HG03039 (cell line): ENCODE measurements around the gene CCDC88B.

Source experiments
- ATAC-seq: cut with Tn5 transposase; IDR thresholded peaks from one replicate; pipeline ENCODE4 v1.9.1; 2021; ENCODE audit warnings: mild to moderate bottlenecking, moderate library complexity; ENCODE audit not compliant: unreplicated experiment

Gene CCDC88B

DNA sequence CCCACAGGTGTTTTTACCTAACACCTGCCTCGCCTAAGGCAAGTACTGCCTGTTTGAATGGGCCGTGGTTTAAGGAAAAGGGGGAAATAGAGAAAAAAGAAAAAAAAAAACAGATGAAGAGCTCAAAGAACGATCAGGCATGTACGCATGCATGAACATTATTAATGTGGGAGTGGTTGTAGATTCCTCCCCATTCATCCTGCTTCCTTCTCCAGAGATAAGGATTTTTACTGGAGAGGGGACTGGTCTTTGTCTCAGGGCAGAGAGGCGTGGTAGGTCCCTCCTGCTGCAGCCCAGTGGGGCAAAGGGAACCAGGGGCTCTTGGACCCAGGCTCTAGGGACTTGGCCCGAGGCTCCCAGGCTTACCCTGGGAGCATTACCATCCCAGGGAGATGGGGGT is 42.0 kb downstream of the CCDC88B start:
- no peak for ATAC-seq

DNA sequence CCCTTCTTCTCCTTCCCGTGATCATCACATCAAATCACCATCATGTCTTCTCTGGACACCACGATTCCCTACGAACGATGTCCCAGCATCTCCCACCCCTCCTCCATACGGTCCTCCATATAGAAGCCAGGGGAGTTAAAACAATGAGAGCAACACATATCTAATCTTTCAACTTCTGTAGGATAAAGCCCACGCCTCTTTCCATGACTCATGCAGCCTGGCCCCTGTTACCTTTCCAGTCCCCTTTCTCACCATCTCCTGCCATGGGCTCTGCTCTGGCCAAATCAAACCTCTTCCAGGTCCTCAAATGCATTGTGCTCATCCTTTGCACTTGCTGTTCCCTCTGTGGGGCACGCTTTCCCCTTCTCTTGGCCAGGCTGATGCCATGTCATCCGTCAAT is 42.6 kb downstream of the CCDC88B start:
- no peak for ATAC-seq

DNA sequence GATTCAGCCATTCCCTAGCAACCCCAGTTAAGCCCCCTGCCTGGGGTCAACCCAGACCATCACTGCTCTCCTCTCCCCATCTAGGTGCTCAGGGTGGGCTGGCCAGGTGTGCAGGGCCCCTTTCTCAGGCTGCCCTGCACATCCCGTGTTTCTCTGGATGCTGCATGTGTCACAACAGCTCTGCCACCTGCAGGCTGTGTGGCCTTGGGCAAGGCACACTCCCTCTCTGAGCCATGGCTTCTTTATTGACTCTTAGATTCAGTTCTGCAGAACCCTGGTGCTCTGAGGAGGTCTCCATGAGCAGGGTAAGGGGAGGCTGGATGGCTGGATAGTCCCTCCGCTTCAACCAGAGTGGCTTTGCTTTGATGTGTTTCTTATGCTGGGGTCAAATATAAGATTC is 43.6 kb downstream of the CCDC88B start:
- no peak for ATAC-seq

- no peak for ATAC-seq
Observed at GRCh38 chr11:64384028-64384737, 44.2 kb downstream of the CCDC88B start.

DNA sequence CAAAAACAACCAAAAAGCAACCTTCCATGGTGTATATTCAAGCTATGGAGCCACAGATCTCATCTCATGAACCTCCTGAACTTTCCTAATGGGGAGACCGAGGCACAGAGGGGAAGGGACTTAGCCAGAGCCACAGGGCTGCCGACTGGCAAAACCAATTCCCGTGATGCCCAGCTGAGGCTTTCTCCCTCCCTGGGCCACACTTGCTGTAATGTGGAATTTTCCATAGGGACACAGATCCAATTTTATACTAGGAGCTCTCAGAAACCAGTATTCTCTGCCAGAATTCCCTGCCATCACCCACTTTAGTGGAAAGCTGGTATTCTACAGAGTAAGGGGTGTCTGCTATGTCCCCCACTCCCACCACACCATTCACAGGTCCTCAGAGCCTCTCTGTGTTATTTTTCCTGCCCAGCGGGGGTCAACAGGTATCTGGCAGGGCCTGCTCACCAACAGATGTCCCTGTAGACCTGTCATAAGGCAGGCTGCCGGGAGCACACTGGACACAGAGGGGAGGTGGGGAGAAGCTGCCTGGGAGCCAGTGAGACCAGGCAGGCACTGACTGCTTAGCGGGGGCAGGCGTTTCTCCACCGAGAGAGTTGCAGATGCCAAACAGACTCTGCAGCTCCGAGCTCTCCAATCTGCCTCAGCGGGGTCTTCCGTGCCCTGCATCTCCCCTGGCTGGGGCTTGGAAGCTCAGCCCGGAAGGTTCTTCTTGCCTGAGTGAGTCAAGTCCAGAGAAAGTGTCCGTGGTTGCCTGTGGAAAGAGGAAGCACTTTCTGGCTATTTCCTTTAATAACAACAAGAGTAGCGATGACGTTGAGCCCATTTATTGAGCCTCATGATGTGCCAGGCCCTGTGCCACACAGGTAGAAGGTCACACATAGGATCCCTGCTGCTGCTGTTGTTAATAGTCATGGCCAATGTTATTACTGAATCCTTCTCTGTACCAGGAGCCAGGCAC is 45.3 kb downstream of the CCDC88B start:
- no peak for ATAC-seq

DNA sequence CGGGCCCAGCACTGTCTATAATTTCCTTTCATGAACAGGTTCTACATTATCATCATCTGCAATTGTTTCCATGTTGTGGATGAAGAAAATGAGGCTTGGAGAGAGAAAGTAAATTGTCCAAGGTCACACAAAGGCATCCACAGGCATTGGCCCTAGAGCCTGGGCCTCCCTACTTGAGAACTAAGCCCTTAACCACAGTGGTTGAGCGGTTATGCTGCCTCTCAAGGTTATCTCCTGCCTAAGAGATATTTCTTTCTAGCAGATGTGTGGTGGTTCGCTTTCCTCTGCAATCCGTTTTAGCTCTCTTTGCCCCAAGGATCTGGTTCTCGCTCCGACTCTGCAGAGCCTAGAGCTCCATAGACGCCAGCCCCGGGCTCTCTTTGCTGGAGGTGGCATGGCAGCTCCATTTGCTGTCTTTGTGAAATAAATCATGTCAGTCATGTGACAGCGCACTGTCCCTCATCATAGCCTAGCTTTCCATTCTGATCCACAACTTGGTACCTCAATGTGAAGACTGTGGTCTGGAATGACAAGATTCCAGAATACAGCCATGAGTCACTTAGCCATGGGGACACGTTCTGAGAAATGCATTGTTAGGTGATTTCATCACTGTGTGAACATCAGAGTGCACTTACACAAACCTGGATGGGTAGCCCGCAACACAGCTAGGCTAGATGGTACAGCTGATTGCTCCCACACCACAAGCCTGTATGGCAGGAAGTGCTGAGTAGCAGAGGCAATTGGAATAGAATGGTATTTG is 46.1 kb downstream of the CCDC88B start:
- no peak for ATAC-seq

- no peak for ATAC-seq
Observed at GRCh38 chr11:64387916-64388315, 47.9 kb downstream of the CCDC88B start.

DNA sequence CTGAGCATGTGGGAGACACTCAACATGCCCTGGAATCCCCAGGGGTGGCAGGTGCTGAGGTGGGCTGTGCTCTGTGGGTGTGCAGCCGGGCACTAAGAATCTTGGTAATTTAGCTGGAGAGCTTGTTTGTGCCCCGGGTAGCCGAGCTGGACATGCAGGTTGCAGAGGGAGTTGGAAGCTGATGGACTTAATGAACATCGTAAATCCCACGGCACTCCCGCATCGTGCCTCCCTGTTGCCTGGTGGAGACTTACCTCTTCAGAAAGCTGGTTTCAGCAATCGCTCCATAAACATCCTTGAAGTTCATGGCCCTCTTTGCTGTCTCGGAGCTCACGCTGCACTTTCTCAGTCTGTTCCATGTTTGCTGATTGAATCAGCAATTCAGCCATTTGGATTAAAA is 48.9 kb downstream of the CCDC88B start:
- ATAC-seq, result no peak

DNA sequence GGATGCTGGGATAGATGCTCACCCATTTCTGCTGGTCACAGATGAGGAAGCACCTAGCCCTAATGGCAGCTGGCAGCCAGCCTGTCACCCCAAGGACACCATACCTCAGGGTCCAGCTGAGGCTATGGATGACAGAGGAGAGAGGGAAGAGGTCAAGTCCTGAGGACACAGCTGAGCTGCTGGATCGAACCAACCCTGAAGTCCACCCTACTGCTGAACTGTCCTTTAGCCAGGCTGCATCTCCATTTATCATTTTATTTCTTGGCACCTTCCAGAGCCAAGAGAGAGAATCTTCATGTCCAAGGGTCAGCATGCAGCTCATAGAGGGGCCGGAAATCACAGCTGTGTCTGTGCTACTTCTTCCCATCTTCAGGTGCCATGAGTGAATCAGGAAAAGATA is 49.8 kb downstream of the CCDC88B start:
- no peak for ATAC-seq

- ATAC-seq, result no peak
Observed at GRCh38 chr11:64390558-64390957, 50.6 kb downstream of the CCDC88B start.

GRCh38 chr11:64391839-64392238 is 51.8 kb downstream of the CCDC88B start:
- no peak for ATAC-seq

DNA sequence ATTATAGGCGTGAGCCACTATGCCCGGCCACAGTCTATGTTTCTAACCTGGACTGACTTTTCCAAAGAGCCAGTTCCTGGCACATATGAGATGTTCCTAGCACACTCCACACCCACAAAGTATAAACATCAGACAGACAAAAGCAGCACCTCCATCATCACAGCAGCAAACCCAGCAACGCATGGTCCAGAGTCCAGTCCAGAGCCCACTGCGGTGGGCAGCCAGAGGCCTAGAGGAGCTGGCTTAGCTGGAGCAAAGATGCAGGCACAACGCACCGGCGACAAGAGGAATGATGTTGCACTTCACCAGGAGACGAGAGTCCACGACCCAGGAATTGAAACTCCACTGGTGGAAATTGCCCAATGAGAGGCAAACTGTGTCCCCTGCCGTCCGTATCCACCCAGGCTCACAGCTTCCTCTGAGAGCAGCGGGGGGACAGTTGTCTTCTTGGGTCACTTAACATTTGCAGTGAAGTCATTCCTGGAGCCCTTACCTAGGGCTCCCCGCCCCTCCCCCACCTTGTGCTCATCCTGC is 55.6 kb downstream of the CCDC88B start:
- no peak for ATAC-seq

DNA sequence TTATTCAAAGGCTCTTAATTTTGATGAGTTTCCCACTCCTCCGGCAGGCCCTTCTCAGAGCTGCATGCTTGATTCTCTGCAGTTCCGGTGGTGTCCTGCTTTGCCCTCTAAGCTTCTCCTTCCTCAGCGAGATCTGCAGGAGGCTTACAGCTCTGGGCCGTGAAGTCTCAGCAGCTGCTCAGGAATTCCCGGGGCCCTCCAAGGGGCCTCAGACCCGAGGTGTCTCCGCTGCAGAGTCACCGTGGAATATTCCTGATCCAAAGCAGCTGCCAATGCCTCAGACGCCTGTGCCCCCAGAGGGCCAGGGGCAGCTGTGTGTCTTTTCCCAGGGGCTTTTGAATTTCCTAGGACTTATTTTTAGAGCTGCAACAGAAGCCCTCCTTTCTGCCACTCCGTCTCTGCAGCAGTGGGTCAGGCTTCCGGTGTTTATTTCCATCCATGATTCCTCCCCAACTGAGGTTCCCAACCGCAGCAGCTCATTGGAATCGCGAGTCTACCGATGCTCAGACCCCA is 56.1 kb downstream of the CCDC88B start:
- ATAC-seq, result no peak

DNA sequence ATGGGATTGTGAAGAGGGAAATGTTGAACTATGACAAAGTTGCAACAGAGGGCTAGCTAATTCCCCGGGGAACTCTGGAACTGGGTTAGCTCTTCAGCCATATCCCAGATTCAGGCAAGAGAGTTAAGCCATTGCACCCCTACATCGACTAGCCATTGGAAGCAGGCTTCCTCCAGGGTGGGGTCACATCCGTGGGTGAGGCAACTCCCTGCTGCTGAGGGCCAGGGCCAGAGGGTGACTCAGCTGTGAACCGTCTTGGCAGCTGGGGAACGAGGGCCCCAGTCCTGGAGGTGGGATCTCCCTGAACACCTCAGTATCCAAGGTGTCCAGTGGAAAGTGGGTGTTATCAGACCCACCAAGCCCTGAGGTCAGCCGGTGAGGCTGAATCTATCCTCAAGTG is 60.1 kb downstream of the CCDC88B start:
- no peak for ATAC-seq

DNA sequence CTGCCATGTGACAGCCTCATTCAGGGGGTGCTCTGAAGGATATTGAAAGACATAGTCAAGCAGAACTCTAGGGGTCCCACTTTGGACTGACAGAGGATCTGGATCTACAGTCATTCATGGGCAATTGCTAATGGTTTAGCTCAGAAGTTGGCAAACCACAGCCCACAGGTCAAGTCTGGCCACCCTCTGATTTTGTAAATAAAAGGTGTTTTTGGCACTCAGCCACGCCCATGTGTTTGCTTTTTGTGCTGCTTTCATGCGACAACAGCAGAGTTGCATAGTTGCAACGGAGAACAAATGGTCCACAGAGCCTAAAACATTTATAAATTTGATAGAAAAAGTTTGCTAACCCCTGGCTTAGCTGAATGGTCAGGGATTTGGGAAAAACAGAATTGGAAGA is 60.7 kb downstream of the CCDC88B start:
- no peak for ATAC-seq

DNA sequence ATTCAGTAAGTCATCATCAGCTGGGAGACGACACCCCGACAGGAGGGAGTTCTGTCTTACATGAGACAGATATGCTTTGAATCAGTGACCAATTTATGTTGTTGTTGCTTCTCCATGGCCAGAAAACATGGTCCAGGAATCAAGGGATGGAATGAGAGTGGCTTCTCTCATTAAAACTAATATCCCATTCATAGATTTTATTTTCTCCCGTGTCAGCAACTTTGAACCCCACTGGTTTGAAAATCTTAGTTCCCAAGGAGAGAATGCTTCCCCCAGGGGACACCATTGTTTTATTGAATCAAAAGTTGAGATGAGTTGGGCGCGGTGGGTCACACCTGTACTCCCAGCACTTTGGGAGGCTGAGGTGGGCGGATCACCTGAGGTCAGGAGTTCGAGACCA is 61.8 kb downstream of the CCDC88B start:
- no peak for ATAC-seq

GRCh38 chr11:64403106-64403505 is 63.1 kb downstream of the CCDC88B start:
- ATAC-seq, result no peak

DNA sequence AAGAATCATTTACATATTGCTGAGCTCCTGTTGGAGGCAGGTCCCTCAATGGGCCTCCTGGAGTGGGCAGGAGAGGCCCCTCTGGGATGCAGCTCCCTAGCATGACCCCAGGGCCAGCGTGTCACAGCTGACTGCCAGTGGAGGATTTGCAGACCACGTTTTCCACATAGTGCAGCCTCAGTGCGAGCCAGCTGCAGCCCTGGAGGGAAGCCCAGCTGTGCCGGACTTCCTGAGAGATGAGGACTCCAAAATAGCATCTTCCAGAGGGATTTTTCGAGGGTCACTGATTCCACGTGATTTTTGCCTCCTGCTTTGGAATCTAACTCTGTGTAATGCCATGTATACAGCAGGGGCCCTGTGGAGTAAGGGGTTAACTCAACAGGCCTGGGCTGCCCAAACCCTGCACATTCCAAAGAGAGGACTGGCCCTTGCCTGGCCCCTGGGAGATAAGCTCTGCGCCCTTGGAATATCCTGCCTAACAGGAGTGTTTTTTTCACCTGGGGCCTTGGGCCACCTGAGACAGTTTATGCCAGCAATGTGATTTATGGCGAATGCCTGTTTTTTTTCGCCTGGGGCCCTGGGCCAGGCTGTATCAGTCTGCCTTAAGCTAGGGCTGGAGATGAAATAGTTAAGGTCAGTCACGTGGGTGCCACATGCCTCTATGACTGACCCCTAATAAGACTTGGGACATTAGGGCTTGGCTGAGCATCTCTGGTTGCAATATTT is 66.4 kb downstream of the CCDC88B start:
- no peak for ATAC-seq
